SK-N-SH (cell line): ENCODE data around the gene CCHCR1. TPM values are rescaled to one million over a fixed set of nuclear protein-coding genes. Genes with fewer than 3 reads are reported as not detected.

Source experiments
- CTCF ChIA-PET: fragments of 300-600, 350-600 bp; formaldehyde crosslinking; extraction: SDS; loops from one replicate; lab custom pipeline; 2021; lab: Yijun Ruan, JAX
- POLR2A ChIA-PET: fragments of 350-600 bp; sonication (Branson Sonifier 250); formaldehyde crosslinking; extraction: SDS; loops from one replicate; lab custom pipeline; 2020; ENCODE audit warnings: antibody characterized with exemption, inconsistent platforms; lab: Yijun Ruan, JAX
- DNase-seq: peaks from one replicate; pipeline ENCODE4 v3.0.0; 2012
- H2AFZ ChIP-seq: fragments of 200-600 bp; sonication (generic); 2 replicates; pipeline ENCODE4 v1.8.1; 2016; ENCODE audit warnings: antibody characterized with exemption, mild to moderate bottlenecking, low read depth
- H3F3A ChIP-seq: fragments of 200-600 bp; sonication (generic); replicated peaks from 2 replicates; pipeline ENCODE3; 2016; ENCODE audit warnings: antibody characterized with exemption, mild to moderate bottlenecking; ENCODE audit not compliant: insufficient read depth
- H3K27ac ChIP-seq, 2 experiments: fragments of 200-500 bp in 1 of 2; fragments of 200-600 bp in 1 of 2; sonication (Bioruptor generic) in 1 of 2; sonication (generic), shearing (Covaris generic) in 1 of 2; 2 replicates each; pipeline versions ENCODE4 v1.5.1 to v1.6.1; 2014 to 2016; ENCODE audit warnings: low read depth in 2 of 2, inconsistent platforms in 1 of 2, low read length in 1 of 2, mild to moderate bottlenecking in 1 of 2, mixed read lengths in 1 of 2
- H3K27me3 ChIP-seq: fragments of 200-600 bp; sonication (generic), shearing (Covaris generic); 2 replicates; pipeline ENCODE4 v1.6.1; 2016; ENCODE audit warnings: mixed run types; ENCODE audit not compliant: insufficient read depth
- H3K36me3 ChIP-seq, 2 experiments: fragments of 200-500 bp in 1 of 2; fragments of 200-600 bp in 1 of 2; sonication (Bioruptor generic) in 1 of 2; sonication (generic) in 1 of 2; replicated peaks in 1 of 2; 2 replicates each; pipeline versions ENCODE3 to v1.5.1; 2014 to 2016; ENCODE audit warnings: low read length in 1 of 2, mild to moderate bottlenecking in 1 of 2; ENCODE audit not compliant: insufficient read depth in 2 of 2, control insufficient read depth in 1 of 2
- H3K4me1 ChIP-seq, 2 experiments: fragments of 200-500 bp in 1 of 2; fragments of 200-600 bp in 1 of 2; sonication (Bioruptor generic) in 1 of 2; sonication (generic), shearing (Covaris generic) in 1 of 2; 2 replicates each; pipeline versions ENCODE4 v1.5.1 to v1.6.1; 2014 to 2016; ENCODE audit warnings: low read depth in 1 of 2, low read length in 1 of 2, mixed run types in 1 of 2; ENCODE audit not compliant: insufficient read depth in 2 of 2, control insufficient read depth in 1 of 2
- H3K4me2 ChIP-seq: fragments of 200-600 bp; sonication (generic), shearing (Covaris generic); 2 replicates; pipeline ENCODE4 v1.6.1; 2017; ENCODE audit warnings: mixed run types
- H3K4me3 ChIP-seq, 2 experiments: fragments of 200-500 bp in 1 of 2; fragments of 200-600 bp in 1 of 2; sonication (Bioruptor generic) in 1 of 2; sonication (generic), shearing (Covaris generic) in 1 of 2; 2 replicates each; pipeline versions ENCODE4 v1.5.1 to v1.8.1; 2014 to 2016; ENCODE audit warnings: low read depth in 2 of 2, inconsistent platforms in 1 of 2, low read length in 1 of 2, mild to moderate bottlenecking in 1 of 2, mixed read lengths in 1 of 2, moderate library complexity in 1 of 2
- H3K79me2 ChIP-seq: fragments of 200-600 bp; sonication (generic); 2 replicates; pipeline ENCODE4 v1.8.1; 2017; ENCODE audit warnings: mild to moderate bottlenecking; ENCODE audit not compliant: insufficient read depth
- H3K9ac ChIP-seq: fragments of 200-600 bp; sonication (generic); 2 replicates; pipeline ENCODE4 v1.6.1; 2017; ENCODE audit warnings: mixed run types
- H3K9me2 ChIP-seq: fragments of 200-600 bp; sonication (generic); 2 replicates; pipeline ENCODE4 v1.6.1; 2017; ENCODE audit warnings: mixed run types
- H3K9me3 ChIP-seq: fragments of 200-600 bp; sonication (generic); 2 replicates; pipeline ENCODE4 v1.6.1; 2017; ENCODE audit warnings: mixed run types, mild to moderate bottlenecking, moderate library complexity
- H4K20me1 ChIP-seq: fragments of 200-600 bp; sonication (generic); 2 replicates; pipeline ENCODE4 v1.6.1; 2017; ENCODE audit warnings: mild to moderate bottlenecking, mixed run types; ENCODE audit not compliant: insufficient read depth
- CHD2 ChIP-seq: fragments of 150-350 bp; IDR thresholded peaks from 2 replicates; pipeline ENCODE4 v1.6.1; 2018; ENCODE audit warnings: low read length; ENCODE audit not compliant: partially characterized antibody
- ELF1 ChIP-seq: IDR thresholded peaks from 2 replicates; pipeline ENCODE4 v1.4.0; 2012
- EP300 ChIP-seq, 2 experiments: IDR thresholded peaks; 2 replicates each; pipeline versions ENCODE4 v1.4.0 to v1.6.1; 2012; ENCODE audit warnings: borderline replicate concordance in 1 of 2, low read depth in 1 of 2, low read length in 1 of 2
- EZH2phosphoT487 ChIP-seq: fragments of 200-600 bp; sonication (generic); IDR thresholded peaks from 2 replicates; pipeline ENCODE4 v1.6.1; 2017; ENCODE audit warnings: low read depth, mixed run types, mild to moderate bottlenecking, antibody characterized with exemption, moderate library complexity, borderline replicate concordance
- FOSL2 ChIP-seq: IDR thresholded peaks from 2 replicates; pipeline ENCODE4 v1.4.0; 2012; ENCODE audit warnings: low read depth, mild to moderate bottlenecking, moderate library complexity, borderline replicate concordance
- FOXM1 ChIP-seq: IDR thresholded peaks from 2 replicates; pipeline ENCODE4 v1.4.0; 2012; ENCODE audit warnings: low read depth, mild to moderate bottlenecking
- GABPA ChIP-seq: IDR thresholded peaks from 2 replicates; pipeline ENCODE4 v1.4.0; 2012; ENCODE audit warnings: low read depth, mild to moderate bottlenecking
- GATA2 ChIP-seq: sonication (generic); formaldehyde crosslinking; IDR thresholded peaks from 2 replicates; pipeline ENCODE4 v1.5.0; 2020; ENCODE audit warnings: mild to moderate bottlenecking, missing genetic modification reagents
- JUND ChIP-seq: IDR thresholded peaks from 2 replicates; pipeline ENCODE4 v1.4.0; 2012
- NFIC ChIP-seq: IDR thresholded peaks from 2 replicates; pipeline ENCODE4 v1.4.0; 2012; ENCODE audit warnings: borderline replicate concordance
- POLR2AphosphoS5 ChIP-seq: IDR thresholded peaks from 2 replicates; pipeline ENCODE4 v1.6.1; 2012; ENCODE audit warnings: low read depth, low read length
- RCOR1 ChIP-seq: fragments of 150-350 bp; IDR thresholded peaks from 2 replicates; pipeline ENCODE4 v1.6.1; 2017; ENCODE audit warnings: antibody characterized with exemption, low read length
- RXRA ChIP-seq: IDR thresholded peaks from 2 replicates; pipeline ENCODE4 v1.4.0; 2012; ENCODE audit warnings: low read depth, mild to moderate bottlenecking, borderline replicate concordance
- TCF12 ChIP-seq: IDR thresholded peaks from 2 replicates; pipeline ENCODE4 v1.4.0; 2012
- YY1 ChIP-seq: IDR thresholded peaks from 2 replicates; pipeline ENCODE4 v1.4.0; 2012; ENCODE audit warnings: low read depth, mild to moderate bottlenecking
- WGBS: methylation state at CpG from one replicate; pipeline ENCODE4 v1.1.6; 2017; ENCODE audit warnings: low lambda C conversion rate; 5-methylcytosine and 5-hydroxymethylcytosine counted together
- polyA plus RNA-seq, 3 experiments: library from polyadenylated mRNA; depleted of rRNA; stranded (reverse); fragments of >200 nt; gene quantifications; 2 replicates each; pipeline ENCODE4 v1.2.3, GENCODE V29; 2012
- TF ChIP-seq, protein P1 (sequence below): fragments of 150-350 bp; IDR thresholded peaks from 2 replicates; pipeline ENCODE4 v1.6.1; 2017; ENCODE audit warnings: antibody characterized with exemption, low read length, low read depth, borderline replicate concordance
- TF ChIP-seq, protein P2 (sequence below): IDR thresholded peaks from 2 replicates; pipeline ENCODE4 v1.6.1; 2012; ENCODE audit warnings: mild to moderate bottlenecking, low read depth, low read length, moderate library complexity

CCHCR1 gene
- polyA plus RNA-seq, 1 of the 3 experiments (the other 2 are of a cell fraction), result 18.7 TPM

DNA sequence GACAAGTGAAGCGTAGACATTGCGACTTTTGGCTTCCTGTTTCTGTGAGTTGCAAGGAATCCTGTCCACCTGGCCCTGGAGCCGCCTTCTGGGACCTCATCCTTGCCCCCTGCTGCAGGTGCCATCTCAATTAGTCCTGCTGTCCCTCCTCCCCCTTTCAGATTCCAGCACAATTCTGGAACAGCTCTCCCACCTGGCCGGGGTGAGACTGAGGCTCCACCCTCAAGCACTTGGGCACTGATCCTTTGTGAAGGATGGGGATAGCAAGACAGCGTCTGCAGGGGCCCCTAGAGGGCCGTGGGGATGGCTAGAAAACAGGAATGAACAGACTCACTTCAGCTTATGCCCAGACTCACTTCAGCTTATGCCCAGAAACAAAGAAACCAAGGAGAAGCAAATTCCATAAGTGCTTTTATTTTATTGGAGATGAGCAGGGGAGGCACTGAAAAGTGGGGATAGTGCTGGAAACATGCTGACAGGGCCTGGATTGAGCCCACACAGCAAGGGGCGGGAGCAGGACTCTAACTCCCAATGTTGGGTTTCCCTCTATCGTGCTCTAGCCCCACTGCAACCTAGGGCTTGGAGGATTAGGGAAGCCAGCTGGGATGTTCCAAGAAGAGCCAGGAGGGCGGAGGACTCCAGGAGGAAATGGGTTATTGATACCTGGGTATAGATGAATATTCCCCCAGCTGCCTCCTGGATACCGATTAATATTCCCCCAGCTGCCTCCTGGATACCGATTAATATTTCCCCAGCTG lies 46.6 kb downstream of the CCHCR1 start:
- H3K4me1 ChIP-seq, result peaks cover 2 to 12% of the 10 kb centered on the region in 2 experiments; a peak in 3 of 4 replicates
- no peaks in the 10 kb centered on the region for H3K9me3 ChIP-seq
- TF ChIP-seq TCF12, result no peak
- TF ChIP-seq NFIC, result no peak
- TF ChIP-seq POLR2AphosphoS5, result no peak
- no peak for TF ChIP-seq CHD2
- no peak for TF ChIP-seq RCOR1
- TF ChIP-seq EZH2phosphoT487, result no peak
- no peak for TF ChIP-seq GABPA
- TF ChIP-seq RXRA, result no peak
- TF ChIP-seq GATA2, result no peak
- TF ChIP-seq, protein P1, sequence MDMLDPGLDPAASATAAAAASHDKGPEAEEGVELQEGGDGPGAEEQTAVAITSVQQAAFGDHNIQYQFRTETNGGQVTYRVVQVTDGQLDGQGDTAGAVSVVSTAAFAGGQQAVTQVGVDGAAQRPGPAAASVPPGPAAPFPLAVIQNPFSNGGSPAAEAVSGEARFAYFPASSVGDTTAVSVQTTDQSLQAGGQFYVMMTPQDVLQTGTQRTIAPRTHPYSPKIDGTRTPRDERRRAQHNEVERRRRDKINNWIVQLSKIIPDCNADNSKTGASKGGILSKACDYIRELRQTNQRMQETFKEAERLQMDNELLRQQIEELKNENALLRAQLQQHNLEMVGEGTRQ, result no peak
- TF ChIP-seq, protein P2, sequence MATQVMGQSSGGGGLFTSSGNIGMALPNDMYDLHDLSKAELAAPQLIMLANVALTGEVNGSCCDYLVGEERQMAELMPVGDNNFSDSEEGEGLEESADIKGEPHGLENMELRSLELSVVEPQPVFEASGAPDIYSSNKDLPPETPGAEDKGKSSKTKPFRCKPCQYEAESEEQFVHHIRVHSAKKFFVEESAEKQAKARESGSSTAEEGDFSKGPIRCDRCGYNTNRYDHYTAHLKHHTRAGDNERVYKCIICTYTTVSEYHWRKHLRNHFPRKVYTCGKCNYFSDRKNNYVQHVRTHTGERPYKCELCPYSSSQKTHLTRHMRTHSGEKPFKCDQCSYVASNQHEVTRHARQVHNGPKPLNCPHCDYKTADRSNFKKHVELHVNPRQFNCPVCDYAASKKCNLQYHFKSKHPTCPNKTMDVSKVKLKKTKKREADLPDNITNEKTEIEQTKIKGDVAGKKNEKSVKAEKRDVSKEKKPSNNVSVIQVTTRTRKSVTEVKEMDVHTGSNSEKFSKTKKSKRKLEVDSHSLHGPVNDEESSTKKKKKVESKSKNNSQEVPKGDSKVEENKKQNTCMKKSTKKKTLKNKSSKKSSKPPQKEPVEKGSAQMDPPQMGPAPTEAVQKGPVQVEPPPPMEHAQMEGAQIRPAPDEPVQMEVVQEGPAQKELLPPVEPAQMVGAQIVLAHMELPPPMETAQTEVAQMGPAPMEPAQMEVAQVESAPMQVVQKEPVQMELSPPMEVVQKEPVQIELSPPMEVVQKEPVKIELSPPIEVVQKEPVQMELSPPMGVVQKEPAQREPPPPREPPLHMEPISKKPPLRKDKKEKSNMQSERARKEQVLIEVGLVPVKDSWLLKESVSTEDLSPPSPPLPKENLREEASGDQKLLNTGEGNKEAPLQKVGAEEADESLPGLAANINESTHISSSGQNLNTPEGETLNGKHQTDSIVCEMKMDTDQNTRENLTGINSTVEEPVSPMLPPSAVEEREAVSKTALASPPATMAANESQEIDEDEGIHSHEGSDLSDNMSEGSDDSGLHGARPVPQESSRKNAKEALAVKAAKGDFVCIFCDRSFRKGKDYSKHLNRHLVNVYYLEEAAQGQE, result no peak
- no peak for TF ChIP-seq EP300 (IDR thresholded peaks at IDR 0.05; ENCODE audit: borderline replicate concordance in 1 of 2, low read depth in 1 of 2, low read length in 1 of 2)
- no peak for TF ChIP-seq JUND
- TF ChIP-seq FOXM1, result no peak
- no peak for TF ChIP-seq ELF1
- TF ChIP-seq YY1, result no peak
- no peak for TF ChIP-seq FOSL2
- H3K9ac ChIP-seq, result no peak overlapping the region
- H3K4me2 ChIP-seq, result no peak overlapping the region
- H3K27ac ChIP-seq, result no peak overlapping the region
- H3K4me3 ChIP-seq, result no peak overlapping the region
- no peaks in the 10 kb centered on the region for H3K9me2 ChIP-seq
- 69% methylated on average over 11 of the region's 11 CpGs for WGBS
- no peaks in the 10 kb centered on the region for H4K20me1 ChIP-seq
- CTCF ChIA-PET, result interaction anchor here (0.6 to 4.8 kb wide), 6 partner anchors 17 to 82 kb away, joined by 3 to 20 read pairs (median 4); no protein-coding TSS in a partner anchor
- no peak for DNase-seq
- POLR2A ChIA-PET, result no interaction called here
- H3F3A ChIP-seq, result peaks cover 5% of the 10 kb centered on the region
- no peaks in the 10 kb centered on the region for H3K36me3 ChIP-seq
- peaks cover 9% of the 10 kb centered on the region for H3K79me2 ChIP-seq
- no peaks in the 10 kb centered on the region; the same call in 1 of the 2 replicates for H3K27me3 ChIP-seq
- no peak overlapping the region for H2AFZ ChIP-seq
